Right forelimb (tissue), 1 donor: ENCODE results near the gene TGFB1.
"Not testable (repeated sequence)": the region's sequence is repeated elsewhere in the genome, so short reads cannot be mapped to it uniquely, and the experiment has no call there.

Source experiments
- DNase-seq: peaks from one replicate; pipeline ENCODE4 v3.0.0-alpha.2; 2018

TGFB1 gene

DNA sequence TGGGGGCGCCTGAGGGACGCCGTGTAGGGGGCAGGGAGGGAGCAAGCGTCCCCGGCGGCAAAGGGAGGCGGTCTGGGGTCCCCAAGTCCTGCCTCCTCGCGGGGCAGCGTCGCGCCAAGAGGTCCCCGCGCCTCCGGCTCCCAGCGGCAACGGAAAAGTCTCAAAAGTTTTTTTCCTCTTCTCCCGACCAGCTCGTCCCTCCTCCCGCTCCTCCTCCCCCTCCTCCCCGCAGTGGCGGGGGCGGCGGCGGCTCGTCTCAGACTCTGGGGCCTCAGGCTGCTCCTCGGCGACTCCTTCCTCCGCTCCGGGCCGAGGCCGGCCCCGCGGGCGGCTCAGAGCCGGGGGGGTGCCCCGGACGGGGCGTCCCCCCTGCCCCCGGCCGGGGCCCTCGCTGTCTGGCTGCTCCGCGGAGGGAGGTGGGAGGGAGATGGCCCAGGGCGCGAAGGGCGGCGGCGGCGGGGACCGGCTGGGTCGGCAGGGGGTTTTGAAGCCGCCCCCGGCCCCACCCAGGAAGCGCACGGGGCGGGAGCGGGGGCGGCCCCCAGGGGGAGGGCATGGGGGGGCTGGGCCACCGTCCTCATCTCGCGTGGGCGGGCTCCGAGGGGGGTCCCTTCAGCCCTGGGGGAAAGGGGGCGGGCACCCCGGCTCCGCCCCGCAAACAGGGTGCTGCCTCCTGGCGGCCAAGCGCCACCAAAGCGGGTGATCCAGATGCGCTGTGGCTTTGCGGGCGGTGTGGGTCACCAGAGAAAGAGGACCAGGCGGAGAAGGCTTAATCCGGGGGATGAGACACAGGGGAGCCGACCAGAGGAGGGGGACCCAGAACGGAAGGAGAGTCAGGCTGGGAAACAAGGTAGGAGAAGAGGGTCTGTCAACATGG lies at the start of gene TGFB1:
Gene TGFB1, minus strand, starts transcription at position 457 of the 877 bp plus-strand sequence. CDS start 878 bp downstream, outside the sequence.
- DNase-seq: peak; percentile 86

DNA sequence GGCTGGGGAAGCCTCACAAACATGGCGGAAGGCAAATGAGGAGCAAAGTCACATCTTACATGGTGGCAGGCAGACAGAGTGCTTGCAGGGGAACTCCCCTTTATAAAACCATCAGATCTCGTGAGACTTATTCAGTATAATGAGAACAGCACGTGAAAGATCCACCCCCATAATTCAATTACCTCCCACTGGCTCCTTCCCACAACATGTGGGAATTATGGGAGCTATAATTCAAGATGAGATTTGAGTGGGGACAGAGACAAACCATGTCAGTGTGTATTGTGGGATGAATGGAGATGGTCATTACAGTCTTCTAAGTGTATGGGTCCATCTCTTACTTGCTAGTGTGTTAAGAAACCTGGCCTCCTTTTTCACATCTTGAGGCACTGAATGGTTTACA lies 48.3 kb upstream of the TGFB1 start:
- DNase-seq: no peak

DNA sequence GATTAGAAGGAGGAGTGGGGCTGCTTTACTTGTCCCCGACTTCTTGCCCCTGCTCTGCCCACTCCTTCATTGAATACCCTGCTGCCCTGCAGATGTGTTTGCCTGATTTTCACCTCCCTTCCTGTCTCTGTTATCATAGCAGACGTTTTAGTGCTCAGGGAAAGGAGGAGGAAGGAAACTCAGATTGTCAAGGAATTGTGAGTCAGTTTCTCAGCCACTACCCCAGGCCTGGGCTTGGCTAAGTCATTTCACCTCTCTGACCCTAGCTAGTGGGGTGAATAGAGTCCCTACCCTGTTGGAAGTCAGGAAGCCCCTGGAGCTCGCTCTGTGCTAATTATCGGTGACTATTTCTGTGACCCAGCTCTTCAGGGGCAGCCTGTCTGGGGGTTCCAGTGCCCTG lies 47.8 kb upstream of the TGFB1 start:
- DNase-seq: no peak

DNA sequence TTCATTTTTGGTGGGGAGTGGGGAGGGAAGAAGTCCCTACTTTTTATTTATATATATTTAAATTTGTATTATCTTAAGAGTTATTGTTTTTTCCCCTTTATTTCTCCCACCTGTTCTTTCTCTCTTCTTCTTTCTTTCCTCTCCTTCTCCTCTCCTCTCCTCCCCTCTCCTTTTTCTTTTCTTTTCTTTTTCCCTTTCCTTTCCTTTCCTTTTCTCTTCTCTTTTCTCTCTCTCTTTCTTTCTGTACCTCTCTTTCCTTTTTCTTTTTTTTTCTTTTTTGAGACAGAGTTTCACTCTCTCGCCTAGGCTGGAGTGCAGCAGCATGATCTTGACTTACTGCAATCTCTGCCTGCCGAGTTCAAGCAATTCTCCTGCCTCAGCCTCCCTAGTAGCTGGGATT lies 45.8 kb upstream of the TGFB1 start:
- no peak for DNase-seq

DNA sequence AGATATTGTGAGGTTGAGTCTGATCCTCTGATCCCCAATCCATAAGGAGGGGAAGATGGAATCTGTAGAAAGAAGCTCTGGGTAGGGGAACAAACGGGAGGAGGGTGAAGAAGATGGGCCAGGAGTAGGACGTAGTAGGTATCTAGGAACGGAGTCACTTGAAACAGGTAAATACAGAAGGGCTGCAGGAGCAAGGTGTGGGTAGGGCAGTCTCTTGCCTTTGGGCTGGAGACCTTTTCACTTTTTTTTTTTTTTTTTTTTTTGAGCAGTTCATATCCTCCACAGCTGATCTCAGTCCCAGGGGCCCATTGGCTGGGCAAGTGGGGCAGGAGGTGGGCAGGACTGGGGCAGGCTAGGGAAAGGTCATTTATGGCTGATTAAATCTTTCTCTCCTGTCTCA lies 45.4 kb upstream of the TGFB1 start:
- no peak for DNase-seq

DNA sequence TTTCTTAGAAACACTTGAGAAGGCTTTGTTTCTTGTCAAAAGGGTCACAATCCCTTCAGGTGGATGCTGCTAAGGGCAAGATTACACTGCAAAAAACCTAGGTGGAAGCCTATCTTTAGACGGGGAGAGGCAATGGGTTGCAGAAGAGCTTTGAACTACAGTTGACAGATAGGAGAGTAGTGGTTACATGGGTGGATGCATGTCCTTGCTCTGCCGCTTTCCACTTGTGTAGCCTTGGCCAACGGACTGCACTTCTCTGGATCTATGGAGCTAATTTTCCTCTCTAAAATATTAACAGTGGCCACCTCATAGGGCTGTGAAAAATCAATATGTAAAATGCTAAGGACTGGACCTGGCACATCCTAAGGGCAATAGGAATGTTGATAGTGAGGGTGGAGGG lies 44.9 kb upstream of the TGFB1 start:
- no peak for DNase-seq

DNA sequence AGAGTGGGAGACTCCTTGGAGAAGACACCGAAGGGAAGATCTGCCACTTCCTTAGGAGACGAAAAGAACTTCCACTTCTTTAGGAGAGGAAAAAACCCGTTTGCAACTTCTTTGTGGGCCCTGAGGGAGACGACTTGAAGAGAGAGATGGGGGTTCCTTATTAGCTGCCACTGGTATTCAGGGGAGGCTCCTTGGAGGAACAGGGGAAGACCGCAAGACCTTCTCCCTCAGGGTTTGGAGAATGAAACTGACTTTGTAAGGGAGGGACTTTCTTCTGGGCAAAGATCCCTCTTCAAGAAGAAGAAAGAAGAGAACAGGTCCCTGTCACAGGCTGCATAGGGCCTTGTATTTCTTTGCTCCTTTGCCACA lies 44.3 kb upstream of the TGFB1 start:
- no peak for DNase-seq

DNA sequence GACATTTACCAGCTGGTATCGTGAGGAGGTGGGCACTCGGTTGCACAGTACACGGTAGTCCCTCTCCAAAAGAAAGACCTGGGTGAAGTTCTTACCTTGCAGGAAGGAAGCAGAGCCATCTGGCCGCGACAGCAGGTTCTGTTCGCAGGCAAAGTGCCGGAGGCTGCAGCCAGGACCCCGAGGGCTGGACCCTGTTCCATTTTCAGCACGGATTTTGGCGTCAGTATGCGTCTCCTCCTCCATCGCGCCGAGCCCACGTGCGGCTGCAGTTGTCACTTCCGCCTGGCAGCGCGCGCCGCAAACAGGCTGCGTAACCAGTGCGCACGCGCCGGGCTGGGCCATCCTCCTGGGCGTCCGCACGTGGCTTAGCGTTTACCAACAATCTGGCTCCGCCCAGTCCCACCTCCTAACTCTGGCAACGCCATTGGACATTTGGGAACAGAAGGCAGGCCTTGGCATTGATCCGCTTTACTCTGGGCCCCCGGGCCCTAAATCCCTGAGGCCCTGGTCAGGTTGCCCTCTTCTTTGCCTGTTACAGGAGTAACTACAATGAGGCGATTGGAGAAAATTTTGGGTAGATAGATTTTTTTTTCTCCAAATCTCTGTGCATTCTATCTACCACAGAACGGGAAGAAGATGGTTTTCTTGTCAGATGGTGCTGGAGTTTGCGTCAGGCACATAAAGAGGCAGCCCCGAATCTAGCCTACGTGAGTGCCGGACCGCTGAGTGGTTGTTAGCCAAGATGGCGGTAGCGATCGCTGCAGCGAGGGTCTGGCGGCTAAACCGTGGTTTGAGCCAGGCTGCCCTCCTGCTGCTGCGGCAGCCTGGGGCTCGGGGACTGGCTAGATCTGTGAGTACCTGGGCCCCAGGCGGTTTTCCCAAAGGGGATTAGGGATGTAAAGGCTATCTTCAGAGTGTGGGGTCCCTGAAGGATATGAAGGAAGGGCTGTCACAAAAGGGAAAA lies 43.6 kb upstream of the TGFB1 start, which contains the start of the genes BCKDHA and EXOSC5:
Gene BCKDHA, plus strand, starts transcription at position 733 of the 964 bp plus-strand sequence. Its CDS starts 10 bp downstream, at position 743.
Gene EXOSC5, minus strand, starts transcription at position 274 of the 964 bp plus-strand sequence. Its CDS starts 31 bp downstream, at position 243.
- peak; percentile 98 for DNase-seq

DNA sequence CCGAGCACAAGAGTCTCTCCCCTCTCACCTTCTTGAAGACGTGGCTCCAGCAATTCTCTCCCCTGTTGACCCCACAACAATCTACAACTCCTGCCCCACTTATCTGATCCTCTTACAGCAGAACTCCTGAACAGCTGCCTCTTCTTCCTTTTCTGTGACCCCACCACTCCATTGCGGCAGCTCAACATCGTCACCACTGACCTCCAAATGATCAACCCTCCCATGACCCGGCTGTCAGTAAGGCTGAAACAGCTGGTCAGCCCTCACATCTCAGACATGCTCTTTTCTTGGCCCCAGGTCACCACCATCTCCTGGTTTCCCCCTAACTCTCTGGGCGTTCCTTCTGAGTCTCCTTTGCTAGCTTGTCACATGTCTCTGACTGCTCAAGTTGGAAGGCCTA lies 41.6 kb upstream of the TGFB1 start:
- DNase-seq: no peak

DNA sequence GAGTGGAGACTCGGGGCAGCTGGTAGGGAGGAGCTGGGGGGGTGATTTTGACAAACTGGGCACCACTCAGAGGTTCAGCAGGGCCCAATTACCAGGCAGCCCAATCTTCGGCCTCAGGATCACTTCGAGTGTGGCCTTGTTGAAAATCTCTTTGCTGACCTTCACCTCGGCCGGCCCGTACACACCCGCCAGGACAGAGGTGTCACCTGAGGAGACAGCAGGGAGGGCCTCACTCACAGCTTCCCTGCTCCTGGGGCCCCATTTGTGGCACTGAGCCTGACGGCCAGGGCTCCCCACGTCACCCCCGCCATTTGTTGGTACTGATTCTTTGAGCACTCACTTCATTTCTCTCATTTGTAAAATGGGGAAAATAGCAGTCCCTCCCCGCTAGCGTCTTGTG lies 39.1 kb upstream of the TGFB1 start:
- DNase-seq: no peak

DNA sequence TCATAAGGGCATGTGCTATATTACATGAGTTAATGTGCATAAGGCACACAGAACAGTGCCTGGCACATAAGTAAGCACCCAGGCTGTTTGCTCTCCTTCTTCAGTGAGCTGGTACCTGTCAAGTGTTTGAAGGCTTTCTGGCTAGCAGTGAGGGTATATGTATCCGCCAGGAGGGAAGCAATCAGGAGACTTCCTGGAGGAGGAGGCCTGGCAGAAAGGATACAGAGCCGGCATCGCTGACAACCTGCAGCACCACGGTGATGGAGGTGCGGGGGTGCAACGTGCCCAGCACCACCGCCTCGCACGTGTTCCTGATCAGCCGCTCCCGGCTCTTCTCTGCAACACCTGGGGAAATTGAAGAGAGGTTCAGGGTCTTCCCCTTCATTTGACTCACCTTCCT lies 37.9 kb upstream of the TGFB1 start:
- DNase-seq: no peak

DNA sequence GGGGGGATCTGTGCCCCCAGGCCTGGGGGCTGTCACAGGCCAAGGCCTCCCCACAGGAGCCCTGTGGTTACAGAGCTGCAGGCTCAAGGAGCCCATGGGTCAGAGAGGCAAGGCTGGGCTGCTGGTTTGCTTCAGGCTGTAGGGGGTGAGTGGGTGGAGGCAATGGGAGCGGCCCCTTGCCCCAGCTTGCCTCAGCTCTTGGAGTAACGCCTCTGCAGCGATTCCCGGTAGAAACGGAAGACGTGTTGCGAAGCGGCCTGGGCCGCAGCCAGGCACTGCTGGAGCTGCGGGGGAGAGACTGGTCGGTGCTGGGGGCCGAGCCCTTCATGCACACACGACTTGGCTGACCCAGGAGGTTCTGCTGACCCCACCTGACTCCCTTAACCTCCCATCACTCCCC lies 32.7 kb upstream of the TGFB1 start:
- no peak for DNase-seq

DNA sequence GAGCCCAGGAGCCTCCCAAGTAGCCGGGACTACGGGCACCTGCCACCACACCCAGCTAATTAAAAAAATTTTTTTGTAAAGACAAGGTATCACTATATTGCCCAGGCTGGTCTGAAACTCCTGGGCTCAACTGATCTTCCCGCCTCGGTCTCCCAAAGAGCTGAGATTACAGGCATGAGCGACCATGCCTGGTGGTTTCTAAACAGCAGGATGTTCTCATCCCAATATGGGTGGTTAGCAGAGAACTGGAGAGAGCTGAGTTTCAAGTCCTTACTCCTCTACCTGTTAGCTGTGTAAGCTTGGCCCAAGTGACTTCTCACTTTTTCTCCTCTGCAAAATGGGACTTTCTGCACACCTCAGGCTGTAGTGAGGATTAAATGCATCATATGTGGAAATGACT lies 30.6 kb upstream of the TGFB1 start:
- no peak for DNase-seq

DNA sequence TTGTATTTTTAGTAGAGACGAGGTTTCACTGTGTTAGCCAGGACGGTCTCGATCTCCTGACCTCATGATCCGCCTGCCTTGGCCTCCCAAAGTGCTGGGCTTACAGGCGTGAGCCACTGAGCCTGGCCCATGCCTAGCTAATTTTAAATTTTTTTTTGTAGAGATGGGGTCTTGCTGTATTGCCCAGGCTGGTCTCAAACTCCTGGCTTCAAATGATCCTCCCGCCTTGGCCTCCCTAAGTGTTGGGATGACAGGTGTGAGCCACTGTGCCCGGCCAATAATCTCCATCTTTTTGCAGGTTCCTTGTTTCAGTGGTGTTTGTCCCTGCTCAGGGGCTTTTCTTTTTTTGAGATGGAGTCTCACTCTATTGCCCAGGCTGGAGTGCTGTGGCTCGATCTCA lies 27.8 kb upstream of the TGFB1 start:
- not testable (repeated sequence) for DNase-seq

DNA sequence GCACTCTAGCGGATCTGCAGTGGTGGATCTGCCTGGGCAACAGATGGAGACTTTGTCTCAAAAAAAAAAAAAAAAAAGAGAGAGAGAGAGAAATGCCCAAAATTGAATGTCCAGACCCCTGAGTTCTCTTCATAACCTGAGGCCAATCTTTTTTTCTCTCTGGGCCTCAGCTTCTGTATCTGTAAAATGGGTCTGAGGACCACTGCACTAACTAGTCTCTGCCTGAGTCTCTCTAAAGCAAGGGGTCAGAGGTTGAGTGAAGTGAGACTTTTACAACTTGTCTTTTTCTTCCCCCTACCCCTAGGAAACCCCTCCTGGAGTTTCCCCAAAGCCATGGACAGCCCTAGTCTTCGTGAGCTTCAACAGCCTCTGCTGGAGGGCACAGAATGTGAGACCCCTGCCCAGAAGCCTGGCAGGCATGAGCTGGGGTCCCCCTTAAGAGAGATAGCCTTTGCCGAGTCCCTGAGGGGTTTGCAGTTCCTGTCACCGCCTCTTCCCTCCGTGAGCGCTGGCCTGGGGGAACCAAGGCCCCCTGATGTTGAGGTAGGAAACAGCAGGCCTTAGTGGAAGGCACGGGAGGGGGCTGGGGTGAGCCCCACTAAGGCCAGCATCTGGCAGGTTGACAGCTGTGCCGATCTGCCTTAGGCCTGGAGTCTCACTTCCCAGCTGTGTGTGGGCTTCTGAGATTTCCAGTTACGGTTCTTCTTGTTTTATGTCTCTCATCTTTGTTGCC lies 24.4 kb upstream of the TGFB1 start:
- DNase-seq: no peak

DNA sequence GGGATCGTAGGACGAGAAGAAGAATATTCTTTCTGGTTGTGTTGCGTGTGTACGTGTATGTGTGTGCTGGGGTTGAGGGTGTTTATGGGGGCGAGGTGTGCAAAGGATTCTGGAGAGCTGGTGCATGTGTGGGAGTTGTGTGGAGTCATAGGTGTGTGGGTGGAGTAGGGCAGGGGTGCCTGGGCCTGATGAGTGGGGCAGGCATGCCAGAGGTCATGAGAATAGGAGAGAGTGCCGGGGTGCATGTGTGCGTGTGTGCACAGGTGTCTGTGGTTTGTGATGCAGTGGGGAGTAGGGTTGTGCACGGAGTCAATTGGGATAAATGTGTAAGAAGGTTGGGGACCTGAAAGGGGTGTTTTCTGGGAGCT lies 23.3 kb upstream of the TGFB1 start:
- DNase-seq: no peak

DNA sequence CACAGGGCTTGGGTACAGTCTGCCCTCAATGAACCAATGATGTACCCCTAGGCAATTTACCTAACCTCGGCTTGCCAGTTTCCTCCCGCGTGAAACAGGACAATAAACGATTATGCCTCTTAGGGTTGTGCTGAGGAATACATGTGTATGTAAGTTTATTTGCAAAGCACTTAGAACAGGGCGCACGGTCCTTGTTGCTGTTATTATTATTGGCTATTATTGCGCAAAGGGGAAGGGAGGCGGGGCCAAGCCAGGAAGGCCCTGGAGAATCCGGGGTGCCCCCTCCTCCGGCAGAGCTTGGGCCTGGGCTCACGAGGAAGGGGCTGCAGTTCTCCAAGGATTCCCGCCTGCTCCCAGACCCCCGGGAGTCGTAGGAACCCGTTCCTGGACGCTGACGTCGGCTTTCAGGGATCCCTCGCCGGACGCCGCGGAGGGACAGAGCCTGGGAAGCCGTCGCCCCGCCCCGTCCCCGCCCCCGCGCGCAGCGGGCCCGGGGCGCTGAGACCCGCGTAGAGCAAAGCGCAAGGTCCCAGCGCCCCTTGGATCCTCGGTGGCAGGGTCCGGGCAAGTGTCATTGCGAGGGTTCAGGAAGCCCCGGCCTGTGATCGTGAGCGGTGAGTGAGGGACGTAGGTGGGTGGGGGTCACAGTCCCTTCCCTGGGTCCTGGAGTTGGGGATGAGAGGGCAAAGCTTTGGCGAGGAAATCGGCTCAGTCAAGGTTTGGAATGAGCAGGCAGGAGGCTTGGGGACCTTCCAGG lies 22.7 kb upstream of the TGFB1 start, which contains the start of gene TMEM91:
Gene TMEM91, plus strand, starts transcription at position 293 of the 757 bp plus-strand sequence. CDS start 1,777 bp downstream, outside the sequence.
- no peak for DNase-seq

DNA sequence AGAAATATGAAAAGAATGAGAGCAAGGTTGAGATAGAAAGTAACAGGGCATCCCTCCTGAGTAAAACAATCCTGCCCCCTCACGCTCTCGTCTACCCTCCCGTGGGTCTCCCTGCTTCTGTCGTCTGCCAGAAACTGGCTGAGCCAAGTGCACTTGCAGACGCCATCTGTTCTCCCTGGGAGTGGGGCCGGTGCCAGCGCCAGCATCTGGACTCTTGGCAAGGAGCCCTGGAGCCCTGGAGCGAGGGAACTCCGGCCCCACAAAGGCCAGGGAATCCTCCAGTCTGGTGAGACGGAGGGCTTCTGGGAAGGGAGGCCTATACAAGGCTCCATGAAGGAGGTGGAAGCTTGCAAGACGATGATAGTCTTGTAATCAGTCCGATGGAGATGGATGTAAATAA lies 20.3 kb upstream of the TGFB1 start:
- DNase-seq: peak; percentile 88

DNA sequence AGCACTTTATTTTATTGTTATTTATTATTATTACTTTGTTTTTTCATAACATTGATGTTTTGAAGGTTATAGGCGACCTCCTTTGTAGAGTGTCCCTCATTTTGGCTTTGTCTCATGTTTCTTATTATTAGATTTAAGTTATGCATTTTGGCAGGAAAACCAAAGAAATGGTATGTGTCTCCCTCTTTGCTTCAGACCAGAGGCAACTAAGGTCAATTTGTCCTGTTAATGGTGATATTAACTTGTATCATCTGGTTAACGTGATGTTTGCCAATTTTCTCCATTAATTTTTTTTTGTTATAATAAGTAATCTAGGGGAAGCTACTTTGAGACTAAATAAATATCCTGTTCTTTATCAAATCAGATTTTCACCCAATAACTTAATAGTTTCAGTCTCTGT lies 18.8 kb upstream of the TGFB1 start:
- no peak for DNase-seq

DNA sequence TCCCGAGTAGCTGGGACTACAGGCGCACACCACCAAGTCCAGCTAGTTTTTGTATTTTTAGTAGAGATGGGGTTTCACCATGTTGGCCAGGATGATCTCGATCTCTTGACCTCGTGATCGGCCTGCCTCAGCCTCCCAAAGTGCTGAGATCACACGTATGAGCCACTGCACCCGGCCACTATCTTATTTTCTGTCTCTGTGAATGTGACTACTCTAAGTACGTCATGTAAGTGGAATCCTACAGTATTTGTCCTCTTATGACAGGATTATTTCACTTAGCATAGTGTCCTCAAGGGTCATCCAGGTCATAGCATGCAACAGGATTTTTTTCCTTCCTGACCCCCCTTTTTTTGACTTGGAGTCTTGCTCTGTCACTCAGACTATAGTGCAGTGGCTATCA lies 17.8 kb upstream of the TGFB1 start:
- DNase-seq: no peak

DNA sequence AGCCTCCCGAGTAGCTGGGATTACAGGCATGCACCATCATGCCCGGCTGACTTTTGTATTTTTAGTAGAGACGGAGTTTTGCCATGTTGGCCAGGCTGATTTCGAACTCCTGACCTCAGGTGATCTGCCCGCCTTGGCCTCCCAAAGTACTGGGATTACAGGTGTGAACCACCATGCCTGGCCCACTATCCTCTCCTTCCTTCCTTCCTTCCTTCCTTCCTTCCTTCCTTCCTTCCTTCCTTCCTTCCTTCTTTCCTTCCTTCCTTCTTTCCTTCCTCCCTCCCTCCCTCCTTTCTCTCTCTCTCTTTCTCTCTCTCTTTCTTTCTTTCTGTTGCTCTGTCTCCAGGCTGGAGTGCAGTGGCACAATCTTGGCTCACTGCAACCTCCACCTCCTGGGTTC lies 17.4 kb upstream of the TGFB1 start:
- not testable (repeated sequence) for DNase-seq

DNA sequence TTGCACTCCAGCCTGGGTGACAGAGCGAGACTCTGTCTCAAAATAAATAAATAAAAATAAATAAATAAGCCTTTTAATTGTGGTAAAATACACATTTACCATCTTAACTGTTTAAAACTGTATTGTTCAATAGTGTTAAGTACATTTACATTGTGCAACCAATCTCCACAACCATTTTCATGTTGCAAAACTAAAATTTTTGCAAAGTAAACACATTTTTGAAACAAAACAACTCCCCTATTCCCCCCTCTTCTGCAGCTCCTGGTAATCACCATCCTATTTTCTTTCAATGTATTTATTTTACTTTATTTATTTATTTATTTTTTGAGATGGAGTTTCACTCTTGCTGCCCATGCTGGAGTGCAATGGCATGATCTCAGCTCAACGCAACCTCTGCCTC lies 16.0 kb upstream of the TGFB1 start:
- DNase-seq: no peak
